ENCODE measurements around the gene NDEL1.
A peak's percentile ranks its signal among the peaks of the same experiment; 100 is the strongest.

The NDEL1 gene

DNA sequence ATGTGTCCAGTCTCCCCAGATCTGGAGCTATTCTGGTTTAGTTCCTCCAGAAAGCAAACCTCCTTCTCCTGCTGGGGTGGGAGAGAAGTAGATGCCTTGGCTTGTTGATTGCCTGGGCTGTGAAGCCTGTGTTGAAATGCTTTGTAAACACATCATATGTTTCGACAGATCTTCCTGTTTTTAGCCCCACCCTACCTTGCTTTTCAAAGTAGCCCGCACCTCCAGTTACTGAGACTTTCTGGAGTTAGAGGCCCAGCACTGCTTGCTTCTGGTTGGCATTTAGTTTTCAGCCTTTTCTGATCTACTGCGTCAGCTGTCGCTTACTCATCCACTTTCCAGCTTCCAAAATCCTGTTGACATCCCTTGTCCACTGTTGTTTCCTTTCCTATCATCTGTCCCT lies 17.9 kb upstream of the NDEL1 start:
- no peak for DNase-seq

DNA sequence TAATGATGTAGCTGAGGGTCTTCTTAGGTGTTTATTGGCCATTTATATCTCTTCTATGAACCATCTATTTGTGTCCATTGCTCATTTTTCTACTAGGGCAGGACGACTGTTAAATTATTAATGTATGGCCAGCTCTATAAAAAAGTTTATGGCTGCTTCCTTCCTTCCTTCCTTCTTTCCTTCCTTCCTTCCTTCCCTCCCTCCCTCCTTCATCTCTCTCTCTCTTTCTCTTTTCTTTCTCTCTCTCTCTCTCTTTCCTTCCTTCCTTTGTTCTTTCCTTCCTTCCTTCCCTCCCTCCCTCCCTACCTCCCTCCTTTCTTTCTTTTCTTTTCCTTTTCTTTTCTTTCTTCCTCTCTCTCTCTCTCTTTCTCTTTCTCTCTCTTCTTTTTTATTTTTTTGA lies 17.2 kb upstream of the NDEL1 start:
- no peak for DNase-seq

DNA sequence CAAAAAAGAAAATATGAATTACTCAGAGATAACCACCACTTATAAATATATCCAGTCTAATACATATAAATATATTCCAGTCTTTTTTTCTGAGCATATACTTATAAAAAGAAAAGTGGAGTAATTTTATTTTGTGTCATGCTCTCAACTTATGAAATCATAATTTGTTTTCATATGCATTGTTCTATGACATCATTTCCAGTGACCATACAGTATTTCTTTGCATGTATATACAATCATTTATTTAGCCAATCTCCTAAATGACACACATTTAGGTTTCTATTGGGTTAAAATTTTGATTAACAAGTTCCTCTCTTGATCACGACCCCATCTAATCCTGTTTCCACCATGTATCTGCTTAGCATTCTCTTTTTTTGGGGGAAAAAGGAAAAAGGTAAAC lies 16.4 kb upstream of the NDEL1 start:
- DNase-seq = no peak

DNA sequence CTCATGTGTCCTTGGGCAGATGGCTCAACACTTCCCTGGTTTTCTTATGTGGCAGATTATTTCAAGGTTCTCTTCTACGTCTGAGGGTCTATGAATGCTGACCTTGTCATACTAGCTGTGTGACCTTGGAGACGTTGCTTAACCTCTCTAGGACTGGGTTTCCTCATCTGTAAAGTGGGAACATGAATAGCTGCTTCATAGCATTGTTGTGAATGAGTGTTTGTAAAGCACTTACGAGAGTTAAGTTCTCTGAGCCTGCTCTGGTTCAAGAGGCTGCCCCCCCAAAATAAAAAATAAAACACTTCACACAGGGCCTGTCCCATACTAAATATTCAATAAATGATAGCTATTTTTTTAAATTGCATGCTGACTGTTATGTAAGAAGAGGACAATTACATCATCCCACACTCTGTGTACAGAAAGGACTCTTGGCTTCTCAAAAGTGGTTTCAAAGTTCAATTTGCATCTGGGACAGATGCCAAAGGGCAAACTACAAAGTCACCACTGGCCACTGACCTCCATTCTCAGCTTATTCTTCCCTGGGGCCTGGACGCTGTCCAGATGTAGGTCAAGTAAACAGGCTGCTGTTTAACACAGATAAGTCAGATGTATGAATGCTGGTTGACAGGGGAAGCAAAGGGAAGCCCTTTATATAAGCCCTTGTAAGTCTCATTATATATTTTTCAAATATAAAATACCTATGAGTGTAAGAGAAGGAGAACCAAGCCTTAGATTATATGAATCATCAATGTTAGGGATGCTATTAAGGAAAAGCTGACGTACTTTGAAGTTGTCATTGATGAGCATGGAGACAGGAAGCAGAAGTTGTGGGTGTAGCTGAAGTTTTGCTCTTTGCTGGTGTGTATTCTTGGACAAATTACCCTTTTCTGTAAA lies 15.4 kb upstream of the NDEL1 start:
- DNase-seq = no peak

DNA sequence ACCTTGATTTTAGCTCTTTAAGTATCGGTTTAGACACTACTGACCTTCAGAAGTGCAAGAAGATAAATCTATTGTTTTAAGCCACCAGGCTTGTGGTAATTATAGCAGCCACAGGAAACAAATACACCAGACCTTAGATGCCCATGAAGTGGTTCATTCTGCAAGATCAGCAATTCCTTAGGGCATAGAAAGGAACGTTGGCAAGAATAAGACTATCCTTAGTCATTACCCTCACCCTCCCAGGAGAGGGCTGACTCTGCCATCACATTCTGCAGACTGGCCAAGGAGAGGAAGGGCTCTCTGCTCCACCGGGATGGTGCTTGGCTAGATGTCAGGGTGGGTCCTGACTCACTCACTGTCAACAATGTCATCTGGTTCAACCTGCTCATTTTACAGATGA lies 14.1 kb upstream of the NDEL1 start:
- no peak for DNase-seq

DNA sequence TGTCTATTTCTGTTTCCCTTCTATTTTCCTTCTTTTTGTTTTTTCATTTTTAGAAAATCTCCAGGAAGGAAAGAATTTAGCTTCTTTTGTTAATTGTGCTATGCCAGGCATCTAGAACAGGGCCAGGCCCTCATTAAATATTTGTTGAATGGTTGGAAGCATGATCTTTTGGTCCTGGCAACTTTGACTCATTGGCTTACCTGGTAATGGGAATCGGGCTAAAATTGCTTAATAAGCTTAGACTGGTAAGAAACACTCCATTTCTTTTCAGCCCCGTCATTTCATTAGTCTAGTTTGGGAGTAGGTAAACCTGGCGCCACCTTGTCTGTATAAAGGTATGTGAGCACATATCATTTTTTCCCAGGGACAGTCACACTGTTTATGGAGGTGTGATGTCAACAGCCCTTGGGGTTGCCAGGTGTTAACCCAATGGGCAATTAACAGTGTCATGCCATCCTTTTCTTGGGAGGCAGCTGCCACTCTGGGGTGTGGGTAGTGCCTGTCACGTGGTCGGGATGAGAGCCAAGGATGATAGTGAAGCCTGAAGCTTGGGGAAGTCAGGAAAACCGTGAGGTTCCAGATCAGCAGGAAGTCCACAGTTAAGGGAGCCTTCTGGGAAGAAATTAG lies 9.5 kb upstream of the NDEL1 start:
- no peak for DNase-seq

DNA sequence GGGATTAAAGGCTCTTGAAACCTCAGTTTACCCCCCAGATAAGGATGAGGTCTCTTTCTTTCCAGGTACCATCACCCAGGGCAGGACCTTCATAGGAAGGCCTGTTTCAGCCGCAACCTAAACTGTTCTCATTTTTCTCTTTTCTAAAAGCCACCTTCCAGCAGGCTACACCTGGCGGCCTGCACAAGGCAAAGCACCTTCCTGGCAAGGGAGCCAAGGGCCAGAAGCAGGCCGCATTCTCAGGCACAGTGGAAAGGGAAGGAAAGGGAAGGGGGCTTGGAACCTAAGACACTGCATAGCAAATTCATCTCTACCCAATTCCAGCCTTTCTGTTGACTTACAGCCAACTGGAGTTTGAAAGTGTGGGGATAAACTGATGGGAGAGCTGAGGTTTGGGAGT lies 8.9 kb upstream of the NDEL1 start:
- no peak for DNase-seq

DNA sequence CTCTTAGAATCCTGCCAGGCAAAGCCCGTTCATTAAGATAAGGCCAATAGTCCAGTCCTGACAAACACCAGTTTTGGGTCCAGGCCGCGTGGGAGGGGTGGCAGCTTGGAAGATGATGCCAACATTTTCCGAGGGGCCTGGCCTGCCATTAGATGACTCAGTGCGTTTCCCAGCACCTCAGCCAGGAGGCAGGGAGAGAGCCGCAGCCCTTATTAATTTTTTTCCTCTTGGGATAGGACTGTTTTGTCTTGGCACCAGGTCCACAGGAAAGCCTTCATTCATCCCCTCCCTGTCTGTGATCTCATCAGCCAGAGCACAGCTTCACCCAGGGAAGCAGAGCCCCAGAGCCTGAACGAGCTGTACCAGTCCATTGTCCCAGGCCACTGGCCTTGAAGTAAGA lies 4.7 kb upstream of the NDEL1 start:
- no peak for DNase-seq

DNA sequence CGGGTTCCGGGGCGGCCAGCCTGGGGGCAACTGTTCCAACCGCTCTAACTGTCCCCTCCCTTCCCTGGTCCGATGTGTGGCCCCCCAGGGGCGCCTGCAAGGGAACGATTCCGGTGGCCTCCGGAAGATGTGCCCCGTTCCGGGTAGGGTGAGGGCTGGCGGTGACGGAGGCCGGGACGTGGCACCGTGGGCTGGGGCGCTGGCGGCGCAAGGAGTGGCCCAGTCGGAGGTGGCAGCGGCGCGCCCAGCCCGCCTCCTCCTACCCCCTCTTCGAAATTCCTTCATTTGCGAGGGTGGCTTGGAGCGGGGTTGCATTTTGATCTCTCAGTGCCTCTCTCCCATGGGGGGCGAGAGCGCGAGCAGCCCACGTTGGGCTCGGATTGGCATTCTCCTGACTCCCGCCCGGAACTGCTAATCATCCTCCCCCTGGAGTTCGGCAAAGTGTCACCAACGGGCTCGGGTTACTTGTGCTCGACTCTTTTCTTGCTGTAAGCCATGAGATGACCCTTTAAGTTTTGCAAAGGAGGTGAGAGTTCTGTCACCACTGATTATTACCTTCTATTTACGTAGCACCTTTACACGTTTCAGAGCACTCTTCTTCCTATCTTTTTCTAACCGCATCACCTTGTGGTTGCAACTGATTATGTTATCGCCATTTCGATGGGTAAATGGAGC lies 622 bp downstream of the NDEL1 start:
- DNase-seq = peak; percentile 64

DNA sequence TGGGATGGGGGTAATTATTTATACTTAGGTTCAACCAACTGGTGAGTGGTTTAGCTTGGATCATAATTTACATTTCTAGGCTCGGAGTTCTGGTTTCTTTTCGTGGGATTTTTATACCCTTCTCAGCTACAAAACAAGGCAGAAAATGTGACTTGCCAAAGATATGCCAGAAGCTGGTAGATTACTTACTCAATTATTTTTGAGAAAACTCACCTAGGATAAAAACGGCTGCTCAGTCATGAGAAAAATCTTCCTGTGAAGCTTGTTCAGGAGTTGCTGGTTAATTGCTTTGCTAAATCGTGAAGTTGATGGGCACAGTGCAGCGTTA lies 1.1 kb downstream of the NDEL1 start:
- no peak for DNase-seq

DNA sequence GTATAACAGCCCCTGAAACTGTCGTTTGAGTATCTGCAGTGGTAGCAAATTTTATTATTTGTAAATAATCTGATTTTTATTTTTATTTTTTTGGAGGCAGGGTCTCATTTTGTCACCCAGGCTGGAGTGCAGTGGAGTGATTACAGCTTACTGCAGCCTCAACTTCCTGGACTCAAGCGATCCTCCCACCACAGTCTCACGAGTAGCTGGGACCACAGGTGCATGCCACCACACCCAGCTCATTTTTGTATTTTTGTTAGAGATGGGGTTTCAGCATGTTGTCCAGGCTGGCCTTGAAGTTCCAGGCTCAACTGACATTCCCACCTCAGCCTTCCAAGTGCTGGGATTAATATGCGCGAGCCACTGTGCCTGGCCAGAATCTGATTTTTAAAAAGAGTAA lies 2.8 kb downstream of the NDEL1 start:
- DNase-seq = no peak

DNA sequence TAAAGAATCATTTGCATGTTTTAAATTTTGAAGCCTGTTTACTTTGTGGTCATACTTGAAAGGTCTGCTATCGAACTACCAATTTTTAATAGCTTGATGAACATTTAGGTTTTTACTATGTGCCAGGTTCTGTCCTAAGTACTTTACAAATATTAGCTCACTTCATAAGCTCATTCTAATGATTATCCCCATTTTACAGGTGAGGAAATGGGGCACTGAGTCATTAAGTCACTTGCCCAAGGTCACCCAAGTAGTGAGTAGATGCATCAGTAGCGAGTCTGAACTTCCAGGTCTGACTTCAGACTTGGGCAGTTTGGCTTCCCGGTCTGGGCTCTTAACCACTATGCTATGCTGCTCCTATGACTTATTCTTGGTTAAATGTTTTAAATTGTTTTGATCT lies 4.0 kb downstream of the NDEL1 start:
- DNase-seq = no peak

DNA sequence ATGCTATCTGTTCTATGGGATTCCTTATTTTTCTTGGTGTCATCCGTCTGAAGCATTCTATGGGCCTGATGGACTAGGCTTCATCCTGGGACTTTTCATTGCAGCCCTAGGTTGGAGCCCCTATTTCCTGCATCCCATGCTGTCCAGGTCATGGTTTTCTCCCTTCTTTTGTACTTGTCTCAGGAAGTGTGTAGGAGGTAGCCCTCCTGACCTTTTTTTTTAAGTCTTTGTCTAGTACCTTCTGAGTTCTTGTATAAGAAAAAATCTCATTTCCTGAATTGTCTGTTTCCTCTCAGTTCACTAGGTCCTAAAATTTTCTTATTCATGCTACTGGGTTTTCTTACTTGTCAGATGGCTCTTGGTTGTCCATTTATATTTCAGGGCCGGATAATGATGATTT lies 6.0 kb downstream of the NDEL1 start:
- DNase-seq = no peak

DNA sequence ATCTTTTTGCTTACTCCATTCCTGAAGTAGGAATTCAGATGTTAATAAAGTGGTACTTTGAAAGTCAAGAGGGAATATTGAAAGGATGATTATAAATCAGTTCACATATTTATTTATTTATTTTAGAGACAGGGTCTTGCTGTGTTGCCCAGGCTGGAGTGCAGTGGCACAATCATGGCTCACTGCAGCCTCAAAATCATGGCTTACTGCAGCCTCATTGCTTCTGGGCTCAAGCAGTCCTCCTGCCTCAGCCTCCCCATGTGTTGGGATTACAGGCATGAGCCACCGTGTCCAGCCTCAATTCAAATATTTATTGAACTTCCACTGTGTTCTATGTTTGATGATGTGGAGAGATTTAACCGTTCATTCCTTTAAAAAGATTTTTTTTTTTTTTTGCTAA lies 6.6 kb downstream of the NDEL1 start:
- DNase-seq = no peak

DNA sequence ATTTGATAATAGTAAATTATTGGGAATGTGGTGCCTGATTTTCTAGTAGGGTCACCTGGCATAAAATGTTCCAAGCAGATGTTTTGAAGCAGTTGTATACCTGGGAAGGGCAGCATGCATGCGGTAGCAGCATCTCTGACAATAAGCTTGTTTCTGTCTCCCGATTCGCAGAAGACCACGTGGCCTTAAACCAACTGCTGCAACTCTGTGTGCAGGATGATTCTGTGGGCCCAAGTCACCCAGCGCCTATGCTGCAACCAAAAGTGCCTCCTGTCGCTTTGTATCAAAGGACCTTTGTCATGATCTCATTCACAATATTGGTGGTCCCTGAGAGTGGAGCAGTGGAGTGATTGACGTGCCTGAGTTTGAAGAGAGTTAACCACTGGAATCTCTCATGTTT lies 8.1 kb downstream of the NDEL1 start:
- DNase-seq = no peak

DNA sequence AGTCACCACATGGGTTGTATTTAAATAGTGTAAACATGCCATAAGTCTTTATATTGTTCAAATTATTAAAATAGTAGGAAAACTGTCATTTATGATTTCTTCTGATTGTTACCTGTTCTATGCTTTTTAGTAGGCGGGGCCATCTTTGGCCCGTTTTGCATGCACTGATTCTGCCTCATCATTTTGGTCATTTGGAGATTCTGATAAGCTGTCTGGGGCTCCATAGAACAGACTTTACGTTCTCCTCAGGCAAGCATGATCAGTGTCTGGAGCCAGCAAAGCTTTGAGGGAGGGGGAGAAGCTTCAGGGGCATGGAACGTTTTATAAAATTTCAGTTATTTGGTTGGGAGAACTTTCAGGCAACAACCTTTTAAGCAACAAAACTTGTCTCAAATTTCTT lies 8.8 kb downstream of the NDEL1 start:
- no peak for DNase-seq

DNA sequence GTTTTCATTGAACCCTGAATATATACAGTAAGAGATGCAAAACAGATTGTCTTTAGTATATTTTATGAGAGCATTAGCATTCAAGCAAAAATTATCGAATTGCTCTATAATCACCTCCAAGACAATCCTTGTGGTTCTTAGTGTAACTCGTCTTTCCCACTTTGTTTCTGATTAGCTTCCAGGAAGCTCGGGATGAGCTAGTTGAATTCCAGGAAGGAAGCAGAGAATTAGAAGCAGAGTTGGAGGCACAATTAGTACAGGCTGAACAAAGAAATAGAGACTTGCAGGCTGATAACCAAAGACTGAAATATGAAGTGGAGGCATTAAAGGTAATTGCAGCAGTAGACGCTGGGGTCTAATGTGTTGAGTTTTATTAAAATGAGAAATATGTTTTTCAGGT lies 9.9 kb downstream of the NDEL1 start:
- DNase-seq = no peak

DNA sequence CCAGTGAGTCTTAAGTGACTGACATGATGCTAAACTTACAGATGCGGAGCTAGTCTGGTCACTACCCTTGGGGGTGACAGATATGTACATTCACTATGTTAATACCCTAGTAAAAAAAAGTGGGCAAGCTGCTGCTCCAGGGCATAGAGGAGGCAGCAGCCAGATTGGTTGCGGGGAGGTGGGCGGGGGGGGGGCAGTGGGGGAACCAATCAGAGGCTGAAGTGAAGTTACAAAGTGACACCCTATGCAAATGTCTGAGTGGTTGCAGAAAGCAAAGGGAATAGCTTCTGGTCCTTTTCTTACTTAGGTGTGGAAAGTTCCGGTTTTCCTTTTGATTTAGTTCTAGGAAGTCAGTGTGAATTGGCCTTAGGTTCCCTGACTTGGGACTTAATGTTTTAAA lies 12.1 kb downstream of the NDEL1 start:
- DNase-seq = no peak

DNA sequence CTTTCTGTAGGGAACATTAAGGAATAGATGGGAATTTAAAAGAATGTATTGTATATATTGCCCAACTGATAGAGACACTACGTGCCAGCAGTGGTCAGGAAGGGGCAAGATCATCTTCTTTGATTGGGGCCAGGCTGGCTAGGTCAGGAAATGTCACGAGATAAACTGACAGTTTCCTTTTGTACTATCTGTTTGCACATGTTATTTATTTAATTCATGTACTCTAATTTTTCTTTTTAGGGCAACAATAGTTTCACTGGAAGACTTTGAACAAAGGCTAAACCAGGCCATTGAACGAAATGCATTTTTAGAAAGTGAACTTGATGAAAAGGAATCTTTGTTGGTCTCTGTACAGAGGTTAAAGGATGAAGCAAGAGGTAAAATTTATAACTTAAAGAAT lies 12.6 kb downstream of the NDEL1 start:
- no peak for DNase-seq

DNA sequence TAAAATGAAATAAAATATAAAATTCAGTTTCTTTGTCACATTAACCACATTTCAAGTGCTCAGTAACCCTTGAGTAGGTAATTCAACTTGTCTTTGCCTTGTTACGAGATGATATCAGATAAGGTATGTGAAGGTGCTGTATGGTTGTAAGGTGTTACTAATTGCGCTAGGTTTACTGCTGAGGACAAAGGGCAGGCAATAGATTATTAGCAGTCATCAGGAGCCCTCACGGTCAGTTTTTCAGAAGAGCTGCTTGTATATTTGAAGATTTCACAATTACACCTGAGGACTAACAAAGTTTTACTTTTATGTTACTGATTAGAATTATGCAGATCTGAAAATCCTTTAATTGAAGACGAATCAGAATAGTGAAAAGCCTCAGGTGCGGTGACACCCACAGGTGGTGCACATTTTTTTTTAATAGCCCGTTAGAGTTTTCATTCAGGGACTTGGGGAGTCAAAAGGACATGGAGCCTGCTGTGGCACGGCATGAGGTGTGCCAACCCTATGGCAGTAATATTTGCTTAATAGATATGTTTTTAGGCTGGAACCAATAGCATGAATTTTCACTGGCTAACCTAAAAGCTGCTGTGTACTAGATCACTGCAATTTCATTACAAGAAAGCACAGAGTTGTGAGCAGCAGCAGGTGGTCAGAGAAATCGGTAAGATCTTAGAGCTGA lies 16.4 kb downstream of the NDEL1 start:
- DNase-seq = no peak

DNA sequence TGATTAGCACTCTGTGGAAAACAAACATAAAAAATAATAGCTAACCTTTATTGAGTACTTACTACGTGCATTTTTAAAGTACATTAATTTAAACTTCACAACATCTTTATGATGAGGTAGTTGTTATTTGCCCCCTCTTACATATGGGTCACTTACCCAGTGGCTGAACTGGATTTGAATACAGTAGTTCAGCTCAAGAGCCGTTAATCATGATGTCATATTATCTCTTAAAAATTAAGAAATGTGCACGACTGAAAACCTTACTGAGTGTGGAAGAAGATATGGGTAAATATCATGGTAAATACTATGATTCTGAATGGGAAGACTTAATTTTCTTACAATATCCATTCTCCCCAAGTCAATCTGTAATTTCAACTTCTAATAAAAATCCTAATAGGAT lies 17.6 kb downstream of the NDEL1 start:
- DNase-seq = no peak

DNA sequence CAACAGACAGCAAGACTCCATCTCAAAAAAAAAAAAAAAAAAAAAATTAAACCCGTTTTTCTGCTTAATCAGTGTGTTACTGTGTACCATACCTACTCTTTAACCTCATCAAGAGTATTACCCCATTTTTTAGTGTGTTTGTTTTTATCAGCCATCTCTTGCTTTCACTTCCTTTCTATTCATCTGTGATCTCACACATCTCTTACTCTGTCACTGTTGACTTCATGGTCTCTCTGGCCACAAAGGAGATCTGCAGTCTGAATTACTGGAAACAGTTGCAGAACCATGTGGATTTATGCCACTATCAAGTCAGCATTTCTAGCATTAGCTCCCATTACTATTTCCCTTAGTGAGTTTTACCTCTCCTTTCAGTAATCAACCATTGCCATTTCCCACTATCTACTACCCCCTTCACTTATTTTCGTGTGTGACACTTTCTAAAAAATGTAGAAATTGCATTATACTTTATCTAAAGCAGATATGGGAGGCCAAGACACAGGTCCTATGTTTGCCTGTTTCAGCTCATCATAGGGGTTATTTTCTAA lies 20.1 kb downstream of the NDEL1 start:
- no peak for DNase-seq

DNA sequence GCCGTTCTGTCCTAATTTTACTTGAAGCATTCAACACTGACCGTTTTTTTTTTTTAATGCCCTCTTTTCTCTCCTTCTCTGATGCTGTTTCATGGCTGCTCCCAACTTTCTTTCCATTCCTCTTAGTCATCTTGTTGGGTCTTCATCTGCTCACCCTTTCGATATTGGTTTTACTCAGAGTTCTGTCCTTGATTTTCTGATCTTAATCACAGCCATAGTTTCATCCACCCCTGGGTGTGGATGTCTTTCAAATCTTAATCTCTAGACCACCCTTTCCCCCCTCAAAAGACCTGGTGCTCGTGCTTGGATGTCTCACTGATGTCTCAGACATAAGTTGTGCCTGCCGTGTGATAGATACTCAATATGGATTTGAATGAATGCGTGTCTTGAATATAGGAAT lies 22.4 kb downstream of the NDEL1 start:
- DNase-seq = no peak

DNA sequence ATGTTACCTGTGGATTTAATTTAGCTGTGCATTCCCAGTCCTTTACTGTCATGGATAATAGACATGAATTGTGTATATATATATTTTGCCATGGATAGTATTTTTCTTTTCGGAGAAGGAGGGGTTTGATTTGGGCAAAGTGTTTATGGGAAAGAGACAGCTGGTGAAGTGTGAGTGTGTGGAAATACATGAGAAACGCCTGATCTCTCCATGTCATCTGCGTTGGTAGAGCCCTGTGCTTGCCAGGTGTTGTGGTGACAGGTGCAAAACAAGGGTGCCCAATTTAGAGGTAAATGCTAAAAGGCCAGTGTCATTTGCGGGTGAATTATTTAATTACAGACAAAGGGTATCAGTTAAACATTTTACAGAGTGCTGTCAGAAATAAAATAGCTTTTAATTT lies 23.4 kb downstream of the NDEL1 start:
- no peak for DNase-seq

All from CD4-positive, alpha-beta T cell treated with Interleukin-6 for 4 hours (primary cell).